Large intestine (tissue), 3 donors: ENCODE results near the gene TEX2. TPM values are rescaled to one million over a fixed set of nuclear protein-coding genes. Genes with fewer than 3 reads are reported as not detected.
"Not testable (repeated sequence)": the region's sequence is repeated elsewhere in the genome, so short reads cannot be mapped to it uniquely, and the experiment has no call there.

Experiments used
- DNase-seq, 2 donors: peaks; one replicate each; pipeline versions ENCODE4 v3.0.0 to v3.0.0-alpha.2; 2013
- H3K27ac ChIP-seq: one replicate; pipeline ENCODE4 v1.5.1; 2013; ENCODE audit warnings: low read length
- H3K27me3 ChIP-seq: 2 replicates; pipeline ENCODE4 v1.6.1; 2013; ENCODE audit warnings: low read length; ENCODE audit not compliant: control insufficient read depth, insufficient read depth
- H3K36me3 ChIP-seq: 2 replicates; pipeline ENCODE4 v1.6.1; 2013; ENCODE audit warnings: low read length; ENCODE audit not compliant: control insufficient read depth, insufficient read depth
- H3K4me1 ChIP-seq: one replicate; pipeline ENCODE4 v1.6.1; 2013; ENCODE audit warnings: low read length; ENCODE audit not compliant: control insufficient read depth, insufficient read depth
- H3K4me3 ChIP-seq: one replicate; pipeline ENCODE4 v1.5.1; 2013; ENCODE audit warnings: low read length
- H3K9me3 ChIP-seq: one replicate; pipeline ENCODE4 v1.6.1; 2013; ENCODE audit warnings: mild to moderate bottlenecking, low read depth, low read length, moderate library complexity; ENCODE audit not compliant: control insufficient read depth
- WGBS: methylation state at CpG from one replicate; pipeline ENCODE4 v1.1.5; 2013; ENCODE audit warnings: low lambda C conversion rate; ENCODE audit not compliant: insufficient coverage; 5-methylcytosine and 5-hydroxymethylcytosine counted together
- polyA plus RNA-seq: library from polyadenylated mRNA; unstranded; fragments of 120-200 nt; gene quantifications from one replicate; pipeline ENCODE4 v1.2.1, GENCODE V29; 2013

Gene TEX2
- polyA plus RNA-seq, 1 donor = 37.2 TPM

DNA sequence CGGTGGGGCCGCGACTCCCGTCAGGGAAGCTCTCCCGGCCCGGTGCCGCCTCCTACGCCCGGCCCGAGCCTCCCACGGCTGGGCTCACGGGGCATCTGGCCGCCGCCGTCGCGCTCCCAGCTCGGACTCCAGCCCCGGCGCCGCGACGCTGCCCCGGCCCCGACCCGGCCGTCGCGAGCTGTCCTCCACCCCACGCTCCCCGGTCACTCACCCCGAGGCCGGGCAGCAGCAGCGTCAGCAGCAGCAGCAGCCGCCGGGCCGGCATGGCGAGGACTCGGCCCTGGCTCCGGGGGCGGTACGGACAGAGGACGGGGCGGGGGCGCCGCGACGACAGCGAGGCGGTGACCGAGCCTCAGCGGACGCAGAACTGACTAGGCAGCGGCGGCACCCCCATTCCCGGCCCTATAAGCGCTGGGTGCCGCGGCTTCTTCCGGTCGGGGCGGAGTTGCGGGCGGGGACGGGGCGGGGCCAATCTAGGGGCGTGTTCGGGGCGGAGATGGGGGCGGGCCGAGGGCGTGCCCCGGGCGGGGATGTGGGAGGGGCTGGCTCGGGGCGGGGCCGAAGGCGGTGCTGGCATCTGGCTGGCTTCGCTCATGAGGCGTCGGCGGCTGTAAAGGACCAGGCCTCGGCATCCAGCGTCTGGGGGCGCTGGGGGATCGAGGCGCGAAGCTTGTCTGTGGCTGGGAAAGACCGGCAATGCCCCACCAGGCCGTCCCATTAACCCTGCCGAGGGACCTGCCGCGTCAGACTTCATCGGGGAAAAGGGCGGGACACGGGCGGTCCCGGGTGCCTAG lies 133.1 kb downstream of the TEX2 start, which contains the start of gene ERN1:
Gene ERN1 (minus strand): TSS at position 380 of the 794 bp plus-strand sequence. CDS start 115 bp downstream, at position 265.
- H3K27me3 ChIP-seq = no peaks in the 10 kb centered on the region
- peaks cover 15% of the 10 kb centered on the region for H3K4me1 ChIP-seq
- DNase-seq = peak; percentile 94 to 96
- no CpG with 5 or more reads among the region's 98 CpGs for WGBS
- H3K27ac ChIP-seq = peak within 1 kb of the TSS; percentile 69
- peak within 1 kb of the TSS; percentile 57 for H3K4me3 ChIP-seq
- no peaks in the 10 kb centered on the region for H3K36me3 ChIP-seq
- no peaks in the 10 kb centered on the region for H3K9me3 ChIP-seq

DNA sequence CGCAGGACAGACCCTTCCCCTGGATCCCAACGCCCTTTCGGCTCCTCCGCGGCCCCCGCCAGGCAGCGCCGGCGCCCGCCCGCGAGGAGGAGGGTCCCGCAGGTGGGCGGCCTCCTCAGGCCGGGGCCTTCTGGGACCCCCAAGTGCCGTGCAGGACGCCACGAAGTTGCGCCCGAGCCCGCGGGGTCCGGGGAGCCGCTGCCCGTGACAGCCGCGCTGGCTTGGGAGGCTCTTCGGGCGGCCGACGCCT lies 133.6 kb downstream of the TEX2 start:
- no peak for DNase-seq
- Histone ChIP-seq H3K4me1 (peaks cover 10% of the 10 kb centered on the region), H3K9me3 (no peaks in the 10 kb centered on the region), H3K27me3 (no peaks in the 10 kb centered on the region), H3K36me3 (no peaks in the 10 kb centered on the region), H3K27ac (peak overlapping the region; percentile 69), H3K4me3 (peak overlapping the region; percentile 50)
- WGBS = no CpG with 5 or more reads among the region's 31 CpGs

DNA sequence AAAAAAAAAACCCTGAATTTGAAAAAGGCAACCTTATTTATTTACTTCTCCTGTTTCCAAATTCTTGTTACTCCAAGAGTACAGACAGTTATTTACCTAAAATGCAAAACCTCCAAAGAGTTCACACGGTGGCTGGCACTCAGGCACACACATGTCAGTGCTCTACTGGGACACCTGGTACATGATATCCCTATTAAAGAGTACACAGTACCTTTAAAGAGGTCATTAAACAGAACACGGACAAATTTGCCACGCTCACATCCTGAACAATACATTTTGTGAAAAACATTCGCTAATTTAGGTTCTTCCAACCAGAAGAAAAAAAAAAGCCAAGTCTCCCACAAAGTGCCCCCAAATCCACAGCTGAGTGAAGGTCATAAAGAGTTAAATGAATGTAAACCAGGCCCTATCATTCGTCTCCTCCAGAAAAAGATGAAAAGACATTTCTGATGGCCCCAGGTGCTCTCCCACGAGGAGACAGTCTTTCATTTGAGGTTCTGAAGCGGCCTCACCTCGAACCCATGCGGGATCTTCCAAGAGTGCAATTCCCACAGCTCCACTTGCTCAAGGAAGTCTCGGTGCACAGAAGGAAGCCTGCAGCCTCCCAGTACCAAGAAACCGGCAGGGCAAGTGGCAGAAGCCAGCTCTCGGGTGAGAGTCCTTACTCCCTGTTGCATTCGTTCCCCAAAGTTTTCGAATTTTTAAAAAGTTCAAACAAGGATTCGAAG lies 134.1 kb downstream of the TEX2 start:
- H3K4me3 ChIP-seq = peak overlapping the region; percentile 50
- peak in 1 of 2 donors; percentile 69 for DNase-seq
- H3K27ac ChIP-seq = peak overlapping the region; percentile 69
- H3K27me3 ChIP-seq = no peaks in the 10 kb centered on the region
- H3K4me1 ChIP-seq = peaks cover 6% of the 10 kb centered on the region
- WGBS = no CpG with 5 or more reads among the region's 15 CpGs
- no peaks in the 10 kb centered on the region for H3K36me3 ChIP-seq
- H3K9me3 ChIP-seq = no peaks in the 10 kb centered on the region

DNA sequence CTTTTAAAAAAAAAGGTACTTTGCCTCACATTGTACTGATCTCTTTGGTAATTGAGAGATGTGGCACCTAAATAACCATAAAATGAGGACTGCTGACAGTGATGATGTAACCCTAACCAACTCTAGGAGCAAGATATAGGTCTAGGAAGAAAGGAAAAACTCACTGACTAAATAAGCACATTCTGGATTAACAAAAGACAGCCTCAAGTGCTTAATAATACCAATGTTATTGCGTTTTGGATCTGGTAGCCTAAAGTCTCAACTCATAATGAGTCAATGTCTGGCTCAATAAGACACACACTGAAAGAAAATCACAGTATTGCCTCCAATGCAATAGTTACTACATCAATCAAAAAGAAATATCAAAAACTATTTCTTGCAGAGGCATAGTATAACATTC lies 136.1 kb downstream of the TEX2 start:
- Histone ChIP-seq H3K4me3 (no peak overlapping the region), H3K27me3 (no peaks in the 10 kb centered on the region), H3K27ac (no peak overlapping the region), H3K36me3 (no peaks in the 10 kb centered on the region), H3K4me1 (peaks cover 6% of the 10 kb centered on the region), H3K9me3 (no peaks in the 10 kb centered on the region)
- WGBS = 100% methylated on average over 1 of the region's 1 CpG
- DNase-seq = no peak

DNA sequence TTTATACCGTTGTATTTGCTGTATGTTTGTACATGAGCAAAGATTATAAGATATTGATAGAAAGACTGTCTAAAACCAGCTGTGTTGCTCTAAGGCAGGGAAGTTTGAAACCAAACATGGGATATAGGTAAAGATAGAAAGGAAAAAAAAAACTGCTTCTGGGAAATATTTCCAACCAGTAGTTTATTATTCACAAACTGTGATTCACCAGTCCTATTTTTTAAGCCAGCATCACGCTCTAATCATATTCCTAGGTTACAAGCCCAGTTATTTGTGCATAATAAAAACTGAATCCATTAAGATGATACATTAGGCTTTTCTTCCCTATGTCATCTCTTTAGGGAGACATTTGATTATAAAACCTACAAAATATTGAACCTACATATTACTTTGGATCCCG lies 137.1 kb downstream of the TEX2 start:
- H3K36me3 ChIP-seq = no peaks in the 10 kb centered on the region
- DNase-seq = no peak
- no peaks in the 10 kb centered on the region for H3K27me3 ChIP-seq
- peaks cover 7% of the 10 kb centered on the region for H3K4me1 ChIP-seq
- H3K4me3 ChIP-seq = no peak overlapping the region
- H3K27ac ChIP-seq = no peak overlapping the region
- WGBS = 86% methylated on average over 1 of the region's 3 CpGs
- H3K9me3 ChIP-seq = no peaks in the 10 kb centered on the region

DNA sequence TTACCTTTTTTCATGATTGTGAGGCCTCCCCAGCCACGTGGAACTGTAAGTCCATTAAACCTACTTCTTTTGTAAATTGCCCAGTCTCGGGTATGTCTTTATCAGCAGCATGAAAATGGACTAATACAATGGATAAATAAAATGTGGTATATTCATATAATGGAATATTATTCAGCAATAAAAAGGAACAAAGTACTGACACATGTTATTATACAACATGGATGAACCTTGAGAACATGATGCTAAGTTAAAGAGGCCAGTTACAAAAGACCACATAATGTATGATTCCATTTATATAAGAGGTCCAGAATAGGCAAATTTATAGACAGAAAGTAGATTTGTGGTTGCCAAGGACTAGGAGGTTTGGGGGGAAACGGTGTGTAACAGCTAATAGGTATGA lies 138.5 kb downstream of the TEX2 start:
- H3K27me3 ChIP-seq = no peaks in the 10 kb centered on the region
- WGBS = 100% methylated on average over 2 of the region's 3 CpGs
- H3K4me3 ChIP-seq = no peak overlapping the region
- no peaks in the 10 kb centered on the region for H3K36me3 ChIP-seq
- no peak for DNase-seq
- H3K27ac ChIP-seq = no peak overlapping the region
- no peaks in the 10 kb centered on the region for H3K9me3 ChIP-seq
- H3K4me1 ChIP-seq = peaks cover 7% of the 10 kb centered on the region

DNA sequence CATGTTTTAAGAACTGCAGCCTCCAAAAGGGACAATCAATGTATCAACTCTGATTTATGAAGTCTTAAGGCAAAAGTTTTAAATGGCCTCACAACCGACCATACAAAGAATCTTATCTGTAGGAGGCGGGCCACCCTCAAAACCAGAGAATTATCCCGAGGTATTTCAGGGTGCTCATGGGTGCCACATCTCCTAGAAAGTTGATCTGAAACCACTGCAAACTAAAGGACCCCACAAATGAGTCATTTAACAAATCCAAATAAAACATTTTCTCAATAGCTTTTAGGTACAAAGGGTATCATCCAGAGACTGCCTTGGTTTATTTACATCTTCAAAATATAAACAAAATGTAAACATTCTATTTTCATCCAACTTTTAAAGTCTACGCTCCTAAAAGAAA lies 139.9 kb downstream of the TEX2 start:
- Histone ChIP-seq H3K4me3 (no peak overlapping the region), H3K27me3 (no peaks in the 10 kb centered on the region), H3K27ac (no peak overlapping the region), H3K4me1 (peaks cover 4% of the 10 kb centered on the region), H3K36me3 (no peaks in the 10 kb centered on the region), H3K9me3 (no peaks in the 10 kb centered on the region)
- DNase-seq = no peak
- WGBS = 89% methylated on average over 2 of the region's 4 CpGs

DNA sequence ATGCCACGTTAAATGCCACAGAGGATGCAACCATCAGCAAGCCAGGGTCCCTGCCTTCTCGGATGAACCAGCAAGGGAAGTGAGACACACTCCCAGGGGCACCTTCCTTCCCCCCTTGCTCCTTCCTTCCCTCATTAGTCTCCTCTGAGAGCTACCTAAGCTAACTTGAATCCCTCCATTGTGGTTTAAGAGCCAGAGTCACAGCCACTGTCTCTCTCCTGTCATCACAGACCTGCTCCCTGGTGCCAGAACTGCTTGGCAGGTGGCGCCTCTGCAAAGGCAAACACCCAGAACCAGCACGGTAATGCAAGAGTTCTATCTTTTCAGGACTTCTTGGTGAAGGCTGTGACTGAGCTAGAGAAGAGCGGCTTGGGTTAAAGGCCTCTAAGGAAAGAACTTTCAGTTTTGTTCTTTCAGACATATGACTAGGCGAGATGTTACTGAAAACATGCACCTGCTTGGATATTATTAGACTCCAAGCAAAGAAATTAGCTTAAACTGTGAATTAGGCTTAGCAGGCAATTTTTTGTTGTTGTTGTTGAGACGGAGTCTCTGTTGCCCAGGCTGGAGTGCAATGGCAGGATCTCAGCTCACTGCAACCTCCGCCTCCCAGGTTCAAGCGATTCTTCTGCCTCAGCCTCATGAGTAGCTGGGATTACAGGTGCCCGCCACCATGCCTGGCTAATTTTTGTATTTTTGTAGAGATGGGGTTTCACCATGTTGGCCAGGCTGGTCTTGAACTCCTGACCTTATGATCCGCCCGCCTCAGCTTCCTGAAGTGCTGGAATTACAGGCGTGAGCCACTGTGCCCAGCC lies 141.9 kb downstream of the TEX2 start:
- H3K4me1 ChIP-seq, H3K27me3 ChIP-seq, H3K36me3 ChIP-seq, H3K4me3 ChIP-seq, H3K9me3 ChIP-seq: not testable (repeated sequence)
- no CpG with 5 or more reads among the region's 13 CpGs for WGBS
- peak in 1 of 2 donors; percentile 63 for DNase-seq
- peak overlapping the region; percentile 22 for H3K27ac ChIP-seq

DNA sequence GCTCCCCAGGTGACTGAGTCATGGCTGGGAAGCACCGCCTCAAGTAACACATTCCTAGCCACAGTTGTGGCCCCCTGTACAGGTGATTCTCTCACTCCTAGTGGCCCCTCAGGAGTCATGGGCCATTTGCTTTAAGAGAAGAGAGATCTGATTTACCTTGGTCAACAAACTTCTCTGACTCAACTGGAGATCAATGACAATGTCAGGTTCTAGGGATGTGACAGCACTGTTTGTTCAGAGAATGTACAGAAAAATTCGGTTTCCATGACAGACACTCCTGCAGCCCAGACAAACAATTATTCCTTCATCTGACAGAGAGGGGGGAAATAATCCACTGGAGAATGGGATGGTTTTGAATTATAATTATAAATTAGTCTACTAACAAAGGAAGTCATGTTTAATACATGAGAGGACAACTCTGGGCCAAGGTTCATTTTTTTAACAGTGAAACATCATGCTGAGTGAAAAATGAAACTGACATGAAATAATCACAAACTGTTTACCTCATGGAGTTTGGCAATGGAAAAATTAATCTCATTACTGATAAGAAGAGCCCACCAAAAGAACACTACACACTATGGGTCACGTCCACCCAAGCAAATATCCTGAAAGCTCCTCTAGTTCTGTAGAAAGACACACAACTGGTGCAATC lies 142.8 kb downstream of the TEX2 start:
- Histone ChIP-seq H3K4me1 (peaks cover 4% of the 10 kb centered on the region), H3K27ac (no peak overlapping the region), H3K4me3 (no peak overlapping the region), H3K27me3 (no peaks in the 10 kb centered on the region), H3K9me3 (no peaks in the 10 kb centered on the region), H3K36me3 (no peaks in the 10 kb centered on the region)
- no CpG with 5 or more reads among the region's 3 CpGs for WGBS
- DNase-seq = peak in 1 of 2 donors; percentile 55
